ENCODE data around the gene CNOT6.

CNOT6 gene

DNA sequence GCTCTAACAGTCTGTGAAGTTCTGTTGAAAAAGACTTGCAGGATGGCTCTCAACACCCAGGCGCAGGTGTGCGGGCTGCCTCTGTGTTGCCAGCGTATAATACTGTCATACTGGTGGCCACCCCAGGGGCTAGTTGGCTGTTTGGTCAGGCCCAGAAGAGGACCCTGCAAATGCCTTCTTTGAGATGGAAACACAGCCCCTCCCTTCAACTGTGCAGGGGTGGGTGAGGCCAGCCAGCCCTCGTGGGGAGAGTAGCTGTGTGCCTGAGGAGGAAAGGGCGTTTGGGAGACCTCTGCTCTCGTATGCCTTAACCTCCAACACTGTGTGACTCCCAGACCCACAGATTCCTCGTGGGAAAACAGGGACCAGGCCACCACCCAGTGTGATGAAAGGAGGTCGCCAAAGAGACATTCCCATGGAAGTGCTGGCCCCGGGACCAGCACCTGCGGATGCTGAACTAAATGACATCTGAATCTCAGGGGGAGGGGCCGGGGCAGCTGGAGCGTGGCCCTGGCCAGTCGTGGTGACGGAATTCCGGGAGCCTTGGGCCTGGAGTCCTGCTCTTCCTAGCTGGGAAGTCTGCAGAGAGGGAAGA lies 108.4 kb downstream of the CNOT6 start:
- DNase-seq: no peak

- DNase-seq: no peak
These were observed 109.0 kb downstream of the CNOT6 start for GRCh38 chr5:180603076-180603594.

DNA sequence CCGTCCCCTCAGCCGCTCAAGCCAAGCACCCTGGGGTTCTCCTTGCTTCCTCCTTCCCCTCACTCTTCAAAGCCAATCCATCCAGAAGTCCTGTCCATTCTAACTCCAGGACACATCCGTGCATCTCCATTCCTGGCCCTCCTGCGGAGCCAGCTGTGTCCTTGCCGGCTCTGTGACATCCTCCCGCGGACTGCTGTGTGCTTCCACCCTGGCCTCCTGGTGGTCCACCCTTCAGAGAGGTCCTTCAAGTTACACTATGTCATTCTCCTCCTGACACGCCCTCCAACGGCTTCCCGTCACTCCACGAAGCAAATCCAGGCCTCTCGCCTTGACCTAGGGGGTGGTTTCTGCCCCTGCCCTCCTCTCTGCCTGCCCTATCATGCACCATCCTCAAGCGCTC lies 110.1 kb downstream of the CNOT6 start:
- DNase-seq: no peak

DNA sequence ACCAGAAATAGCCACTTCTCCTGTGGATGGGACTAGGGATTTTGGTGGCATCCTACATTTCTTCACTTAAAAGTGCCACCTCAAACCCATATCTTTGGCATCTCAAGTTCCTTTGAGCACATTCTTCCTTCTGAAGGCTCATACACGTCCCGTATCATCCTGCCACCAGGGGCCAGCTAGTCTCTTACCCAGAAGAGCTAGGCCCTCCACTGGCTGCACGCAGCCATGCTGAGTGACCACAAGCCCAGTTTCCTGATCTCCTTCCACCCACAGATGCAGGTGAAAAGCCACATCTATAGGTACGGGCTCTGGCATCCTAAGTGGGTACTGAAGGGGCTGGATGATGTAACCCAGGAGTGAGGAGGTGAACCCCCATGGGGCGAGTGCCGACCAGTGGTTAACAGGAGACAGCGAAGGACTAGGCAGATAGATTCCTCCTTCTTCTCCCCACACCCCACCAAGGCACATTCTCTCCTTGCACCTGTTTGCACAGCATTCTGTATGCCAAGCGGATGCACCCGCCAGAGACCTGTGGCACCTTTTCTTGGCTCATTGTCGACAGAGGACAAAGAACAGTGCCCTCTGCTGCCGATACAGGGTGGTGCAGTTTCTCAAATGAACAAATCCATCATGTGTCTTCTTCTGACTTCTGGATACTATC lies 111.5 kb downstream of the CNOT6 start:
- peak; percentile 41 for DNase-seq

GRCh38 chr5:180606215-180606785 lies 112.1 kb downstream of the CNOT6 start:
- DNase-seq: no peak

- no peak for DNase-seq
These were observed 113.8 kb downstream of the CNOT6 start for GRCh38 chr5:180607861-180608571.

GRCh38 chr5:180608572-180609310 lies 114.6 kb downstream of the CNOT6 start:
- DNase-seq: no peak

GRCh38 chr5:180609386-180609785 lies 115.2 kb downstream of the CNOT6 start:
- DNase-seq: no peak

DNA sequence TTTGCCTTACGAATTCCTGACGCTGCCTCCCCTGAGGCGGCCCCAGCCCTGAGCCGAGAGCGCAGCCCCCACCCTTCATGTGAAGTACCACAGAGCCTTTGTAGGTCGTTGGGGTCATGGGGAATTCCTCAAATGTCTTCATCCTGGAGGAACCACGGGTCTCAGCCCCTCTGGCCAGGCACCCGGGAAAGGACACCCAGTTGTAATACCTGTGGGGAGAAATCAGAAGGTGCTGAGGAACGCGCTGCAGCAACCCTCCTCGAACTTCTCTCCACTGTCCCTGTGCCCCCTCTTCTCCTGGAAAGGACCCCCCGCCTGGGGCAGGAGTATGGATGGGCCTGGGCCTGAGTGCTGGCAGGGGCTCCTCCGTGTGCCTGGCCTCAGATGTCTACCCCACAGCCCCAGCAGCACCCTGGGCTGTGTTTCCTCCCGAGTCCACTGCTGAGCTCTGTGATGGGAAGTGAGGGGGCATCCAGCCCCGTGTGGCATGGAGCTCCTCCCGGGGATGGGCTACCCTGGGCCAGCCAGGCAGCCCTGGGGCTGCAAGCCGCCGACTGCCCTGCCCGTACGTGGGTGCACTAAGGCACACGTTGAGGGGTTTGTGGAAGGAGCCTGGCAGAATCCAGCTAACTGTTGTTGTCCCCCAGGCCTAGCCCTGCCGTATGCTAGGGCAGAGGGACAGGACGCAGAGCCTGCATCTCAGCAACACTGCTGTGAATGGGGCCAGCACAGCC lies 115.8 kb downstream of the CNOT6 start:
- no peak for DNase-seq

DNA sequence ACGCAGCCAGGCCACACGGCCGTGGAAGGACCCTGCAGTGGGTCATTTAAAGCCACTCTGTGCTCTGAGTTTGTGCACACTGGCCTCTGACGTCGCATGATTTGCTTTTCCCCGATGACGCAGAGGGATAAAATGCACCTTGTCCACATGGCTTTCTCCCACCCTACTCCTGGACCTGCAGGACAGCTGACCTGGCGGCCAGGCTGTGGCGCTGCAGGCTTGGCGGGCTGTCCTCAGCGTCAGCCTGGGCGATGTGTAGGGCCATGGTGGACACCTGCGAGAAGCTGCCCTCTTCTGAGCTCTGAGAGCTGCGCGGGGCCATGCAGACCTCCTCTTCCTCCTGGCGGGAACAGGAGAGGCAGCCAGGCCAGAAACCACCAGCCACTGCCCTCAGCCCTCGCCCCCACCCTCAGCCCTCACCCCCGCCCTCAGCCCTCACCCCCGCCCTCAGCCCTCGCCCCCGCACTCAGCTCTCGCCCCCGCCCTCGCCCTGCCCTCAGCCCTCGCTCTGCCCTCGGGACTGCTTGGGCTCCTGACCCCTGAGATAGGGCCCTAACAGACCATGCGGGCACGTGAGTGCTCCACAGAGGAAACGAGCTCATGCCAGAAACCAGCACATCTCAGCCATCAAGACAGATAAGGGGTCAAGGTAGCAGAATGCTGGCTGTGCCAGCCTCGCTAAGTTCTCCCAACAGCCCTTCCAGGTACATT lies 117.1 kb downstream of the CNOT6 start:
- no peak for DNase-seq

DNA sequence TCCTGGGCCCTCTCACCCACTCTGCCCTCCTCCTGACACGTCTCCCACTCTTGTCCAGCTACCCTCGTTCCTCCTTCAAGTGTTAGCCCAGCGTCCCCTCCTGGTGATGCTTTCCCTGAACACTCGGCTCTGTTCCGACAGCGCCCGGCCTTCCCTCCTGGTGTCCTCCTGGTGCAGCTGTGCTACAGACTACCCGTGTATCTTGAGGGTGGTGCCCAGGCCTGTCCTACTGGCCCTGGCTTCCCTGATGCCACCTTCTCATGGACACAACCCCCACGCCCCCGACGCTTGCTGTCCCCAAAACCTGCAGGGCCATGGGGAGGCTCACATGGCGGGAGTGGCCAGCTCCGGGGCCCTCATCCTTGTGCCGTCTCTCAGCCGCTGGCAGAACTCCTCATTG lies 118.5 kb downstream of the CNOT6 start:
- no peak for DNase-seq

- DNase-seq: no peak
These were observed 119.1 kb downstream of the CNOT6 start for GRCh38 chr5:180613188-180613813.

DNA sequence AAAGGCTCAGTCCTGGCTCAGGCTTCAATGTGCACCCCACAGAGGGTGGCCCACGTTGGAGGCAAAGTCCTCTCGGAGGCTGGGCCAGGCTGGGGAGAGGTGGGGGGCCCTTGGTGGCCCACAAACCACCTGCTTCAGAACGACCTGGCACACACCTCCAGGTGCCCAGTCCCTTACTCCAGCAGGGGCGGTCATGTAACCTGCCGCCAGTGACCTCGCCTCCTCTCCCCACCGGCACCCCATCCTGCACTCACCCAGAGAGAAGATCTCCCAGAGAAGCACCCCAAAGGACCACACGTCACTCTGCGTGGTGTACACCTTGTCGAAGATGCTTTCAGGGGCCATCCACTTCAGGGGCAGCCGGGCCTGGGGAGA lies 119.6 kb downstream of the CNOT6 start:
- DNase-seq: no peak

DNA sequence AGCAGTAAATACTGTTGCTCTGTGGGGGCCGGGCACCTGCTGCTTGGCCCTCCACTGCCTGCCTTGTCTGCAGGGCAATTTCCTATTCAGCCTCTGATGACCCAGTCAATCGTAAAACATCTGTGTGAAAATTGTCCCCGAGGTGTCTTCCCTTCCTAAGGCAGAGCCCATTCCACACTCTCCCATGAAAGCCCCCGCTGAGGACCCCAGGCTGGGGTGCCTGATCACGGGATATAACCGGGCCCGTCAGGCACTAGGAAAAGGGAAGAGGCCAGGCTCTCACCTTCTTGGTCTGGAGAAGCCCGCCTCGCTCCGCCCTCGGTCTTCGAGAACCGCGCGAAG lies 124.3 kb downstream of the CNOT6 start:
- DNase-seq: no peak

- no peak for DNase-seq
These were observed 124.8 kb downstream of the CNOT6 start for GRCh38 chr5:180618829-180619562.

DNA sequence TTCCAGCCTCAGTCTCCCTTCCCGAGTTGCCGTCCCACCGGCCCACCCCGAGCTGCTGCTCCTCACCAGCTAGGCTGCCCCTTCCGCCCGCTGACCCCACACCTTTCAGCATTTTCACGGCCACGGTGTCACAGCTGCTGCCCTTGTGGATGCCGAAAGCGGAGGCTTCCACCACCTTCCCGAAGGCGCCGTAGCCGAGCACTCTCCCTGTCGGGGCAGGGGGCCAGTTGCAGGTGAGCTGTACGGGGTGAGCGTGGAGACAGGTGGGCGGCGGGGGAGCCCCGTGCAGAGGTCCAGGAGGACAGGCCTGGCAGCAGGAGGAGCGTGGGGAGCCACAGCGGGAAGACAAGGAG lies 125.4 kb downstream of the CNOT6 start:
- no peak for DNase-seq

GRCh38 chr5:180620014-180620413 lies 125.8 kb downstream of the CNOT6 start:
- no peak for DNase-seq

- no peak for DNase-seq
These were observed 127.1 kb downstream of the CNOT6 start for GRCh38 chr5:180621311-180621710.

DNA sequence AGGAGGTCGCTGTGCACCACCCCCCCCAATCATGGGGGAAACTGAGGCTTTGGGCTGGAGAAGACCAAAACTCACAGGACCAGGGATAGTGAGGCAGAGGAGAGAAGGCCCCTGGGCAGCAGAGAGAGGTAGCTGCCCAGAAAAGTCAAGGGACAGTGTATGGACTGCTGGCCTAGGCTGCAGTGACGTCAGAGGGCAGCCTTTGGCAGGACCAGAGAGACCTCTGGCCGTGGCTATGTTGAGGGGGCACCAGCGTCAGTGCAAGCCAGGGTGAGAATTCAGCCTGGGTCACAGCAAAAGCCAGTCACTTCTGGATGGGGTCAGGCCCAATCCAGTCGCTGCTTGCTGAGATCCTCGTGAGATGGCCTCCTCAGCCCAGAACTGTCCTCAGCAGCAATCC lies 128.7 kb downstream of the CNOT6 start:
- no peak for DNase-seq

- DNase-seq: no peak
These were observed 129.2 kb downstream of the CNOT6 start for GRCh38 chr5:180623411-180623834.

DNA sequence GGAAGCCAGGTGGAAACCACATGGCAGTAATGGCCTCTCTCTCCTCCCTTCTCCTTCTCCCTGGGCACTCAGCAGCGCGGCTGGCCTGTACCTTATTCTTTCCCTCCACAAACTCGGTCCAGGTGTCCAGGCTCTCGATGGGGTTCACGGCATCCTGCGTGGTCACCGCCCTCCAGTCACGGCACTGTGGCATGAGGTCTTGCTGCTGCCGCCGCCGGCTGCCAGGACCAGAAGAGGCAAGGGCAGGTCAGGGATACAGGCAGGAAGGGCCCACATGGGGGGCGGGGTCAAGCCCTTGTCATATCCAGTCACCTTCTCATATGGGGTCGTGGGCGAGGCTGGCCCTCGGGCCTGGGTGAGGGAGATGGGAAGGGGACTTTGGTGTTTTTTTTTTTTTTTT lies 129.7 kb downstream of the CNOT6 start:
- DNase-seq: no peak
